SK-N-SH treated with all-trans-retinoic acid at 6 μM for 48 hours (cell line): Measurements from ENCODE around the gene POU5F2.

Experiments
- ARNTL ChIP-seq: fragments of 450-650 bp; formaldehyde crosslinking; IDR thresholded peaks from 2 replicates; pipeline ENCODE4 v1.5.0; 2020; ENCODE audit warnings: low read depth, mild to moderate bottlenecking, moderate library complexity, borderline replicate concordance
- CSDC2 ChIP-seq: fragments of 250-450 bp; sonication (Bioruptor Pico); IDR thresholded peaks from 2 replicates; pipeline ENCODE4 v1.5.0; 2020; ENCODE audit warnings: mild to moderate bottlenecking, moderate library complexity
- GLIS3 ChIP-seq: fragments of 250-450 bp; sonication (Bioruptor Pico); IDR thresholded peaks from 2 replicates; pipeline ENCODE4 v1.5.0; 2020; ENCODE audit warnings: mild to moderate bottlenecking, moderate library complexity
- PATZ1 ChIP-seq: fragments of 250-450 bp; sonication (Bioruptor Pico); IDR thresholded peaks from 2 replicates; pipeline ENCODE4 v1.8.0; 2020; ENCODE audit warnings: mild to moderate bottlenecking, moderate library complexity, borderline replicate concordance
- POU6F1 ChIP-seq: fragments of 250-450 bp; sonication (Bioruptor Pico); IDR thresholded peaks from 2 replicates; pipeline ENCODE4 v1.8.0; 2021; ENCODE audit warnings: low read depth, mild to moderate bottlenecking, moderate library complexity, borderline replicate concordance
- PPARA ChIP-seq: fragments of 250-450 bp; sonication (Bioruptor Pico); IDR thresholded peaks from 2 replicates; pipeline ENCODE4 v1.5.0; 2020; ENCODE audit warnings: mild to moderate bottlenecking, borderline replicate concordance
- RARB ChIP-seq: fragments of 250-450 bp; sonication (Bioruptor Pico); IDR thresholded peaks from 2 replicates; pipeline ENCODE4 v1.8.0; 2021; ENCODE audit warnings: mild to moderate bottlenecking, moderate library complexity
- TCF4 ChIP-seq: fragments of 250-450 bp; sonication (Bioruptor Pico); IDR thresholded peaks from 2 replicates; pipeline ENCODE4 v1.8.0; 2021; ENCODE audit warnings: mild to moderate bottlenecking, moderate library complexity, borderline replicate concordance
- TOX ChIP-seq: fragments of 250-450 bp; sonication (Bioruptor Pico); IDR thresholded peaks from 2 replicates; pipeline ENCODE4 v1.8.0; 2021; ENCODE audit warnings: mild to moderate bottlenecking, moderate library complexity, borderline replicate concordance
- ZC3H10 ChIP-seq: fragments of 250-450 bp; sonication (Bioruptor Pico); IDR thresholded peaks from 2 replicates; pipeline ENCODE4 v1.5.1; 2021; ENCODE audit warnings: mild to moderate bottlenecking, moderate library complexity
- ZFP3 ChIP-seq: fragments of 250-450 bp; sonication (Bioruptor Pico); IDR thresholded peaks from 2 replicates; pipeline ENCODE4 v1.5.0; 2020; ENCODE audit warnings: mild to moderate bottlenecking, moderate library complexity
- ZFP30 ChIP-seq: fragments of 450-650 bp; formaldehyde crosslinking; IDR thresholded peaks from 2 replicates; pipeline ENCODE4 v1.5.0; 2022; ENCODE audit warnings: mild to moderate bottlenecking, moderate library complexity
- ZNF8 ChIP-seq: fragments of 450-650 bp; formaldehyde crosslinking; IDR thresholded peaks from 2 replicates; pipeline ENCODE4 v1.5.0; 2020; ENCODE audit warnings: mild to moderate bottlenecking, moderate library complexity

GRCh38 chr5:93789173-93790067, 48.0 kb upstream of the POU5F2 start:
- TF ChIP-seq ZFP3 (CRISPR knock-in tag) (no peak), RARB (CRISPR knock-in tag) (no peak), ZC3H10 (CRISPR knock-in tag) (no peak), ZFP30 (CRISPR knock-in tag) (no peak), ZNF8 (peak; percentile 84), PATZ1 (CRISPR knock-in tag) (no peak), CSDC2 (no peak), POU6F1 (no peak), GLIS3 (CRISPR knock-in tag) (no peak), TCF4 (no peak), TOX (CRISPR knock-in tag) (no peak), PPARA (CRISPR knock-in tag) (no peak), ARNTL (CRISPR knock-in tag) (no peak)
